Calu3 (cell line): ENCODE results near the gene TRIM3. TPM values are rescaled to one million over a fixed set of nuclear protein-coding genes. Genes with fewer than 3 reads are reported as not detected.
A peak's percentile ranks its signal among the peaks of the same experiment; 100 is the strongest.

Experiments used
- BruUV-seq: library from RNA; stranded (reverse); fragments of 400-500 nt; replicated peaks from 2 replicates; lab custom pipeline; 2021; lab: Mats Ljungman, UMichigan
- CTCF ChIA-PET: fragments of 300-600 bp; sonication (Branson Sonifier 250); formaldehyde crosslinking; loops from one replicate; lab custom pipeline; 2022; ENCODE audit warnings: antibody characterized with exemption; lab: Charles Lee
- DNase-seq: peaks from one replicate; pipeline ENCODE4 v3.0.0; 2022
- H3K27ac Mint-ChIP-seq: one replicate; pipeline ENCODE4 v1.8.0; 2022; ENCODE audit warnings: mixed read lengths; ENCODE audit not compliant: unreplicated experiment
- H3K27me3 Mint-ChIP-seq: one replicate; pipeline ENCODE4 v1.8.0; 2022; ENCODE audit warnings: mixed read lengths; ENCODE audit not compliant: unreplicated experiment
- H3K36me3 Mint-ChIP-seq: one replicate; pipeline ENCODE4 v1.8.0; 2022; ENCODE audit warnings: mild to moderate bottlenecking, moderate library complexity, mixed read lengths; ENCODE audit not compliant: insufficient read depth, unreplicated experiment
- H3K4me1 Mint-ChIP-seq: one replicate; pipeline ENCODE4 v1.8.0; 2022; ENCODE audit warnings: mild to moderate bottlenecking, low read depth, mixed read lengths; ENCODE audit not compliant: unreplicated experiment
- H3K4me3 Mint-ChIP-seq: one replicate; pipeline ENCODE4 v1.8.0; 2022; ENCODE audit warnings: mild to moderate bottlenecking, low read depth, moderate library complexity, mixed read lengths; ENCODE audit not compliant: unreplicated experiment
- H3K9me3 Mint-ChIP-seq: one replicate; pipeline ENCODE4 v1.8.0; 2022; ENCODE audit warnings: low read depth, mixed read lengths; ENCODE audit not compliant: unreplicated experiment
- intact Hi-C: fragments of 100-400 bp; cut with micrococcal nuclease; formaldehyde crosslinking; loops from one replicate; pipeline ENCODE4 v1.10.0; 2022; ENCODE audit not compliant: unreplicated experiment
- total RNA-seq: library from RNA; stranded (reverse); gene quantifications from 2 replicates; pipeline ENCODE4 v1.2.3, GENCODE V29; 2022
- TF ChIP-seq, protein P1 (sequence below): fragments of 200-600 bp; IDR thresholded peaks from one replicate; pipeline ENCODE4 v1.8.0; 2022; ENCODE audit warnings: antibody characterized with exemption; ENCODE audit not compliant: unreplicated experiment

Gene TRIM3
- total RNA-seq, 1 experiment from 2014 or later = 10.6 TPM

GRCh38 chr11:6485661-6486060 lies 11.9 kb upstream of the TRIM3 start:
- Mint-ChIP-seq H3K9me3 (no peaks in the 10 kb centered on the region), H3K27ac (no peak overlapping the region), H3K27me3 (no peaks in the 10 kb centered on the region), H3K4me1 (peaks cover 15% of the 10 kb centered on the region), H3K36me3 (peaks cover 36% of the 10 kb centered on the region), H3K4me3 (no peak overlapping the region)
- TF ChIP-seq, protein P1, sequence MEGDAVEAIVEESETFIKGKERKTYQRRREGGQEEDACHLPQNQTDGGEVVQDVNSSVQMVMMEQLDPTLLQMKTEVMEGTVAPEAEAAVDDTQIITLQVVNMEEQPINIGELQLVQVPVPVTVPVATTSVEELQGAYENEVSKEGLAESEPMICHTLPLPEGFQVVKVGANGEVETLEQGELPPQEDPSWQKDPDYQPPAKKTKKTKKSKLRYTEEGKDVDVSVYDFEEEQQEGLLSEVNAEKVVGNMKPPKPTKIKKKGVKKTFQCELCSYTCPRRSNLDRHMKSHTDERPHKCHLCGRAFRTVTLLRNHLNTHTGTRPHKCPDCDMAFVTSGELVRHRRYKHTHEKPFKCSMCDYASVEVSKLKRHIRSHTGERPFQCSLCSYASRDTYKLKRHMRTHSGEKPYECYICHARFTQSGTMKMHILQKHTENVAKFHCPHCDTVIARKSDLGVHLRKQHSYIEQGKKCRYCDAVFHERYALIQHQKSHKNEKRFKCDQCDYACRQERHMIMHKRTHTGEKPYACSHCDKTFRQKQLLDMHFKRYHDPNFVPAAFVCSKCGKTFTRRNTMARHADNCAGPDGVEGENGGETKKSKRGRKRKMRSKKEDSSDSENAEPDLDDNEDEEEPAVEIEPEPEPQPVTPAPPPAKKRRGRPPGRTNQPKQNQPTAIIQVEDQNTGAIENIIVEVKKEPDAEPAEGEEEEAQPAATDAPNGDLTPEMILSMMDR = no peak
- BruUV-seq = no TSS peak
- CTCF ChIA-PET = no interaction called here
- intact Hi-C loops = loop anchor here (10.0 kb wide), 1 partner anchor 129 kb away; the partner anchor contains the start of genes TAF10 and TPP1
- DNase-seq = no peak

GRCh38 chr11:6483015-6483414 lies 9.3 kb upstream of the TRIM3 start:
- H3K27ac Mint-ChIP-seq = peak overlapping the region; percentile 33
- BruUV-seq = no TSS peak
- peak overlapping the region; percentile 97 for H3K4me3 Mint-ChIP-seq
- H3K9me3 Mint-ChIP-seq = no peaks in the 10 kb centered on the region
- H3K4me1 Mint-ChIP-seq = peaks cover 27% of the 10 kb centered on the region
- H3K36me3 Mint-ChIP-seq = peaks cover 59% of the 10 kb centered on the region
- TF ChIP-seq, protein P1 = no peak
- CTCF ChIA-PET = no interaction called here
- no peaks in the 10 kb centered on the region for H3K27me3 Mint-ChIP-seq
- intact Hi-C loops = loop anchor here (10.0 kb wide), 1 partner anchor 132 kb away; the partner anchor contains the start of genes TAF10 and TPP1
- no peak for DNase-seq

GRCh38 chr11:6482441-6482840 lies 8.7 kb upstream of the TRIM3 start:
- Mint-ChIP-seq H3K4me3 (peak overlapping the region; percentile 97), H3K27ac (peak overlapping the region; percentile 33)
- CTCF ChIA-PET = interaction anchor here (1.1 kb wide), 1 partner anchor 22 kb away, joined by 5 read pairs; no protein-coding TSS in a partner anchor

GRCh38 chr11:6481924-6482275 lies 8.2 kb upstream of the TRIM3 start:
- Mint-ChIP-seq H3K9me3 (no peaks in the 10 kb centered on the region), H3K4me3 (peak overlapping the region; percentile 97), H3K27ac (peak overlapping the region; percentile 92), H3K27me3 (no peaks in the 10 kb centered on the region), H3K4me1 (peaks cover 27% of the 10 kb centered on the region), H3K36me3 (peaks cover 64% of the 10 kb centered on the region)
- intact Hi-C loops = loop anchor here (10.0 kb wide), 1 partner anchor 133 kb away; the partner anchor contains the start of genes TAF10 and TPP1
- TF ChIP-seq, protein P1 = no peak
- TSS peak; percentile 35 for BruUV-seq
- DNase-seq = no peak
- CTCF ChIA-PET = interaction anchor here (1.1 to 1.2 kb wide), 3 partner anchors 22 to 103 kb away, joined by 3 to 9 read pairs (median 5); no protein-coding TSS in a partner anchor

More at GRCh38 chr11:6482441-6482840, 8.7 kb upstream of the TRIM3 start:
- Mint-ChIP-seq H3K36me3 (peaks cover 60% of the 10 kb centered on the region), H3K9me3 (no peaks in the 10 kb centered on the region), H3K27me3 (no peaks in the 10 kb centered on the region), H3K4me1 (peaks cover 27% of the 10 kb centered on the region)
- no peak for DNase-seq
- intact Hi-C loops = loop anchor here (10.0 kb wide), 1 partner anchor 132 kb away; the partner anchor contains the start of genes TAF10 and TPP1
- BruUV-seq = no TSS peak
- TF ChIP-seq, protein P1 = no peak
